Left lung (tissue), 10 donors: Measurements from ENCODE around the gene SERTAD3. TPM values are rescaled to one million over a fixed set of nuclear protein-coding genes. Genes with fewer than 3 reads are reported as not detected.
"Not testable (repeated sequence)": the region's sequence is repeated elsewhere in the genome, so short reads cannot be mapped to it uniquely, and the experiment has no call there.

Source experiments
- ATAC-seq: fragments of 200-7000 bp; cut with Tn5 transposase; one replicate; pipeline ENCODE4 v1.9.1; 2020; ENCODE audit warnings: moderate library complexity
- DNase-seq, 4 donors: peaks; one replicate each; pipeline ENCODE4 v3.0.0-alpha.2; 2013 to 2020
- H3K27ac ChIP-seq, 2 donors: fragments of 200-600 bp; sonication (generic) in 1 of 2; one replicate each; pipeline versions ENCODE4 v1.5.0 to v1.8.0; 2020 to 2021
- H3K27me3 ChIP-seq, 2 donors: fragments of 200-600 bp; sonication (generic) in 1 of 2; one replicate each; pipeline versions ENCODE4 v1.5.0 to v1.8.0; 2020 to 2021
- H3K36me3 ChIP-seq, 2 donors: fragments of 200-600 bp; sonication (generic) in 1 of 2; one replicate each; pipeline versions ENCODE4 v1.5.0 to v1.8.0; 2020 to 2021
- H3K4me1 ChIP-seq, 2 donors: fragments of 200-600 bp; one replicate each; pipeline ENCODE4 v1.8.0; 2021
- H3K4me3 ChIP-seq, 2 donors: fragments of 200-600 bp; sonication (generic) in 1 of 2; one replicate each; pipeline versions ENCODE4 v1.5.0 to v1.8.0; 2020 to 2021; ENCODE audit warnings: mild to moderate bottlenecking in 1 of 2
- H3K9me3 ChIP-seq, 2 donors: fragments of 200-600 bp; sonication (generic) in 1 of 2; one replicate each; pipeline versions ENCODE4 v1.5.0 to v1.8.0; 2020 to 2021
- CTCF ChIP-seq, 2 donors: fragments of 200-600 bp; sonication (generic) in 1 of 2; IDR thresholded peaks; one replicate each; pipeline versions ENCODE4 v1.5.0 to v1.8.0; 2021; ENCODE audit warnings: antibody characterized with exemption in 2 of 2
- intact Hi-C, 2 donors: fragments of 100-400 bp; cut with DNase I; formaldehyde crosslinking; loops; one replicate each; pipeline versions ENCODE4 v1.11.2 to v1.14.2; 2022
- polyA plus RNA-seq, 6 donors: library from polyadenylated mRNA; unstranded; fragments of 120-200 nt; gene quantifications; one replicate each; pipeline ENCODE4 v1.2.1, GENCODE V29; 2013; ENCODE audit not compliant: insufficient read length in 6 of 6
- total RNA-seq, 2 donors: library from RNA; stranded (reverse); fragmentation: NEBNext Ultra II Directional; extraction: Animal tissue kit (Norgen Biotek cat#: 25700); gene quantifications; one replicate each; pipeline ENCODE4 v1.2.1, GENCODE V29; 2021
- donor health status: DM: no; HTN: yes; CAD: no.
- donor health status: DM: no; HTN: no; CAD: no.

The SERTAD3 gene
- total and polyA plus RNA-seq, 8 donors: 22.1 to 37.4 (median 34.1) TPM

- intact Hi-C loops: no loop called here
- Histone ChIP-seq H3K9me3 (no peaks in the 10 kb centered on the region), H3K27ac (peak within 1 kb of the TSS; percentile 51 to 55), H3K36me3 (no peaks in the 10 kb centered on the region), H3K4me3 (peak within 1 kb of the TSS; percentile 5 to 35), H3K4me1 (peaks cover 0 to 51% of the 10 kb centered on the region in 2 donors), H3K27me3 (no peaks in the 10 kb centered on the region)
- DNase-seq: peak in 2 of 4 donors; percentile 33 to 66
- no peak for TF ChIP-seq CTCF (IDR thresholded peaks at IDR 0.05)
- ATAC-seq: no peak
These were observed 30.8 kb downstream of the SERTAD3 start, which contains the start of gene PRX for GRCh38 chr19:40413291-40413845. TSS of gene PRX (minus strand) at chr19:40413378. CDS start at chr19:40407932, 5,446 bp downstream.

GRCh38 chr19:40412866-40413265, 31.3 kb downstream of the SERTAD3 start:
- Histone ChIP-seq H3K4me1 (peaks cover 0 to 52% of the 10 kb centered on the region in 2 donors), H3K36me3 (no peaks in the 10 kb centered on the region), H3K9me3 (no peaks in the 10 kb centered on the region), H3K27me3 (no peaks in the 10 kb centered on the region), H3K27ac (peak overlapping the region; percentile 51 to 55), H3K4me3 (peak overlapping the region; percentile 5 to 35)
- intact Hi-C loops: no loop called here
- no peak for DNase-seq
- no peak for ATAC-seq
- no peak for TF ChIP-seq CTCF (IDR thresholded peaks at IDR 0.05)

GRCh38 chr19:40411958-40412499, 32.1 kb downstream of the SERTAD3 start:
- ATAC-seq (no peak), DNase-seq (no peak)
- Histone ChIP-seq H3K4me3 (peak overlapping the region in 1 of 2 donors; percentile 35), H3K9me3 (no peaks in the 10 kb centered on the region), H3K4me1 (peaks cover 0 to 45% of the 10 kb centered on the region in 2 donors), H3K27ac (peak overlapping the region; percentile 51 to 55), H3K27me3 (no peaks in the 10 kb centered on the region), H3K36me3 (no peaks in the 10 kb centered on the region)
- no peak for TF ChIP-seq CTCF (IDR thresholded peaks at IDR 0.05)
- intact Hi-C loops: no loop called here

- no peaks in the 10 kb centered on the region for H3K27me3 ChIP-seq
- peak overlapping the region in 1 of 2 donors; percentile 35 for H3K4me3 ChIP-seq
- H3K4me1 ChIP-seq: peaks cover 0 to 38% of the 10 kb centered on the region in 2 donors
- peak overlapping the region; percentile 51 to 55 for H3K27ac ChIP-seq
- peak; percentile 66 for ATAC-seq
- H3K9me3 ChIP-seq: no peaks in the 10 kb centered on the region
- DNase-seq: no peak
- intact Hi-C loops: no loop called here
- no peak for TF ChIP-seq CTCF (IDR thresholded peaks at IDR 0.05)
- no peaks in the 10 kb centered on the region for H3K36me3 ChIP-seq
These were observed 32.9 kb downstream of the SERTAD3 start for GRCh38 chr19:40411125-40411842.

GRCh38 chr19:40410030-40410389, 34.1 kb downstream of the SERTAD3 start:
- no peak for DNase-seq
- Histone ChIP-seq H3K9me3 (no peaks in the 10 kb centered on the region), H3K4me1 (peaks cover 0 to 26% of the 10 kb centered on the region in 2 donors), H3K4me3 (no peak overlapping the region), H3K27ac (no peak overlapping the region), H3K27me3 (no peaks in the 10 kb centered on the region), H3K36me3 (no peaks in the 10 kb centered on the region)
- no peak for ATAC-seq
- intact Hi-C loops: no loop called here
- no peak for TF ChIP-seq CTCF (IDR thresholded peaks at IDR 0.05)

- H3K36me3 ChIP-seq, H3K27ac ChIP-seq, intact Hi-C loops, H3K9me3 ChIP-seq, DNase-seq, ATAC-seq, H3K27me3 ChIP-seq, H3K4me3 ChIP-seq: not testable (repeated sequence)
- peaks cover 0 to 27% of the 10 kb centered on the region in 2 donors for H3K4me1 ChIP-seq
These were observed 35.6 kb downstream of the SERTAD3 start for GRCh38 chr19:40408598-40408925.
